H1 (cell line): ENCODE results near the gene STAMBP. TPM values are rescaled to one million over a fixed set of nuclear protein-coding genes. Genes with fewer than 3 reads are reported as not detected.

ENCODE experiments used
- KDM1A ChIP-seq: fragments of 200-600, 300-600 bp; sonication (generic); IDR thresholded peaks from 2 replicates; pipeline ENCODE4 v1.7.1; 2016; ENCODE audit warnings: mild to moderate bottlenecking, low read length, borderline replicate concordance
- MAX ChIP-seq: IDR thresholded peaks from 2 replicates; pipeline ENCODE4 v1.6.1; 2012; ENCODE audit warnings: inconsistent platforms
- RXRA ChIP-seq: IDR thresholded peaks from 2 replicates; pipeline ENCODE4 v1.6.1; 2011; ENCODE audit warnings: low read depth, mild to moderate bottlenecking, low read length, moderate library complexity; ENCODE audit not compliant: insufficient read depth
- TCF12 ChIP-seq: IDR thresholded peaks from 2 replicates; pipeline ENCODE4 v1.6.1; 2011; ENCODE audit warnings: low read depth, mild to moderate bottlenecking, low read length
- TEAD4 ChIP-seq: IDR thresholded peaks from 2 replicates; pipeline ENCODE4 v1.6.1; 2012; ENCODE audit warnings: low read depth, low read length, inconsistent platforms, mixed read lengths
- USF2 ChIP-seq: IDR thresholded peaks from 2 replicates; pipeline ENCODE4 v1.6.1; 2011; ENCODE audit warnings: low read length, improper control_type of control experiment
- polyA plus RNA-seq, 7 experiments: library from polyadenylated mRNA; depleted of rRNA in 3 of 7; stranded (reverse) in 5 of 7; unstranded in 2 of 7; fragments of >200 nt in 5 of 7; fragments of 200-250 nt in 2 of 7; gene quantifications; 1 replicate in 5 of 7; 2 replicates in 1 of 7; 4 replicates in 1 of 7; pipeline versions ENCODE4 v1.2.1 to v1.2.3, GENCODE V29; 2011 to 2013; ENCODE audit warnings: missing spikeins in 2 of 7, mixed read lengths in 2 of 7
- total RNA-seq: library from RNA; stranded (reverse); fragmentation: NEBNext Ultra II Directional; extraction: Animal tissue kit (Norgen Biotek cat#: 25700); gene quantifications from 2 replicates; pipeline ENCODE4 v1.2.1, GENCODE V29; 2021

STAMBP gene
- total and polyA plus RNA-seq, 2 of the 8 experiments (the other 6 are each of a cell fraction or from before 2014, with no cell fraction given), result 35.8 to 49.7 TPM

GRCh38 chr2:73888388-73888787 lies 59.6 kb downstream of the STAMBP start (continued):
- TF ChIP-seq RXRA (no peak), TCF12 (no peak), USF2 (no peak), MAX (no peak), TEAD4 (no peak), KDM1A (no peak)
- TF ChIP-seq, all 59 proteins: peak for 0
